ENCODE data around the gene TSPAN10. TPM values are rescaled to one million over a fixed set of nuclear protein-coding genes. Genes with fewer than 3 reads are reported as not detected.

The TSPAN10 gene
- total and polyA plus RNA-seq, 11 donors = 0.07 to 0.46 (median 0.38) TPM; not detected in 5

Small RNA genes lying within 50 kb of the gene (microRNA-seq; reads per million reads assigned to microRNA genes)
- 0 to 1.0 (median 0.19) reads per million in 4 donors for gene MIR6786

Other genes starting within 250 kb of the TSPAN10 start
- 10 to 100 TPM in 3 of 9 donors, 1 to 10 TPM in 6; 6.0 to 19.6 (median 9.3) TPM for gene BAHCC1, start 241.7 kb upstream of the TSPAN10 start, total RNA-seq
- 1 to 10 TPM; 7.6 to 8.5 TPM for gene BAHCC1, start 241.7 kb upstream of the TSPAN10 start, polyA plus RNA-seq
- gene ACTG1, start 124.4 kb upstream of the TSPAN10 start, total RNA-seq = 1,000 to 10,000 TPM in 2 of 9 donors, 100 to 1,000 TPM in 7; 335 to 1,653 (median 423) TPM
- gene ACTG1, start 124.4 kb upstream of the TSPAN10 start, polyA plus RNA-seq = 1,000 to 10,000 TPM in 1 of 2 donors, 100 to 1,000 TPM in 1; 149 to 1,468 TPM
- gene FSCN2, start 108.8 kb upstream of the TSPAN10 start, total RNA-seq = under 1 TPM in 6 of 9 donors, not detected in 3; 0.22 to 0.72 (median 0.45) TPM
- gene FSCN2, start 108.8 kb upstream of the TSPAN10 start, polyA plus RNA-seq = under 1 TPM; 0.28 to 0.42 TPM
- gene FAAP100, start 84.8 kb upstream of the TSPAN10 start, total RNA-seq = 10 to 100 TPM; 10.1 to 21.6 (median 13.5) TPM
- 10 to 100 TPM; 17.0 to 18.7 TPM for gene FAAP100, start 84.8 kb upstream of the TSPAN10 start, polyA plus RNA-seq
- 100 to 1,000 TPM in 3 of 9 donors, 10 to 100 TPM in 6; 92.1 to 133 (median 99.3) TPM for gene NPLOC4, start 84 bp upstream of the TSPAN10 start, total RNA-seq
- 10 to 100 TPM; 28.2 to 84.3 TPM for gene NPLOC4, start 84 bp upstream of the TSPAN10 start, polyA plus RNA-seq
- gene PDE6G, start 19.3 kb downstream of the TSPAN10 start, total RNA-seq = 1 to 10 TPM in 2 of 9 donors, under 1 TPM in 1, not detected in 6; 0.73 to 2.3 (median 1.5) TPM
- gene PDE6G, start 19.3 kb downstream of the TSPAN10 start, polyA plus RNA-seq = under 1 TPM in 1 of 2 donors, not detected in 1; 0.67 TPM
- 10 to 100 TPM; 16.9 to 28.8 (median 21.7) TPM for gene OXLD1, start 29.4 kb downstream of the TSPAN10 start, total RNA-seq
- 10 to 100 TPM; 27.0 to 42.9 TPM for gene OXLD1, start 29.4 kb downstream of the TSPAN10 start, polyA plus RNA-seq
- gene CCDC137, start 29.5 kb downstream of the TSPAN10 start, total RNA-seq = 10 to 100 TPM in 1 of 9 donors, 1 to 10 TPM in 8; 3.5 to 10.1 (median 6.3) TPM
- gene CCDC137, start 29.5 kb downstream of the TSPAN10 start, polyA plus RNA-seq = 10 to 100 TPM in 1 of 2 donors, 1 to 10 TPM in 1; 8.2 to 20.0 TPM
- 10 to 100 TPM; 10.2 to 22.3 (median 13.3) TPM for gene ARL16, start 46.6 kb downstream of the TSPAN10 start, total RNA-seq
- 10 to 100 TPM; 22.4 to 23.6 TPM for gene ARL16, start 46.6 kb downstream of the TSPAN10 start, polyA plus RNA-seq
- gene HGS, start 46.8 kb downstream of the TSPAN10 start, total RNA-seq = 10 to 100 TPM; 37.4 to 90.8 (median 40.3) TPM
- 10 to 100 TPM; 53.8 to 81.4 TPM for gene HGS, start 46.8 kb downstream of the TSPAN10 start, polyA plus RNA-seq
- 100 to 1,000 TPM in 8 of 9 donors, 10 to 100 TPM in 1; 98.8 to 182 (median 133) TPM for gene MRPL12, start 66.2 kb downstream of the TSPAN10 start, total RNA-seq
- gene MRPL12, start 66.2 kb downstream of the TSPAN10 start, polyA plus RNA-seq = 100 to 1,000 TPM; 343 to 525 TPM
- gene SLC25A10, start 75.1 kb downstream of the TSPAN10 start, total RNA-seq = 10 to 100 TPM in 2 of 9 donors, 1 to 10 TPM in 7; 7.0 to 13.6 (median 8.2) TPM
- 10 to 100 TPM; 10.8 to 17.9 TPM for gene SLC25A10, start 75.1 kb downstream of the TSPAN10 start, polyA plus RNA-seq
- gene GCGR, start 167.0 kb downstream of the TSPAN10 start, total RNA-seq = not detected
- not detected for gene GCGR, start 167.0 kb downstream of the TSPAN10 start, polyA plus RNA-seq
- 100 to 1,000 TPM in 5 of 9 donors, 10 to 100 TPM in 4; 74.8 to 134 (median 102) TPM for gene MCRIP1, start 196.1 kb downstream of the TSPAN10 start, total RNA-seq
- gene MCRIP1, start 196.1 kb downstream of the TSPAN10 start, polyA plus RNA-seq = 100 to 1,000 TPM; 159 to 266 TPM
- gene PPP1R27, start 197.9 kb downstream of the TSPAN10 start, total RNA-seq = not detected
- not detected for gene PPP1R27, start 197.9 kb downstream of the TSPAN10 start, polyA plus RNA-seq
- 100 to 1,000 TPM; 280 to 763 (median 374) TPM for gene P4HB, start 223.3 kb downstream of the TSPAN10 start, total RNA-seq
- gene P4HB, start 223.3 kb downstream of the TSPAN10 start, polyA plus RNA-seq = 100 to 1,000 TPM; 246 to 584 TPM
- gene ARHGDIA, start 234.1 kb downstream of the TSPAN10 start, total RNA-seq = 100 to 1,000 TPM in 6 of 9 donors, 10 to 100 TPM in 3; 81.4 to 268 (median 152) TPM
- 100 to 1,000 TPM in 1 of 2 donors, 10 to 100 TPM in 1; 81.7 to 296 TPM for gene ARHGDIA, start 234.1 kb downstream of the TSPAN10 start, polyA plus RNA-seq

Measured in heart left ventricle (tissue), 11 donors.